Measurements from ENCODE around the gene RTN4RL1.

Gene RTN4RL1

DNA sequence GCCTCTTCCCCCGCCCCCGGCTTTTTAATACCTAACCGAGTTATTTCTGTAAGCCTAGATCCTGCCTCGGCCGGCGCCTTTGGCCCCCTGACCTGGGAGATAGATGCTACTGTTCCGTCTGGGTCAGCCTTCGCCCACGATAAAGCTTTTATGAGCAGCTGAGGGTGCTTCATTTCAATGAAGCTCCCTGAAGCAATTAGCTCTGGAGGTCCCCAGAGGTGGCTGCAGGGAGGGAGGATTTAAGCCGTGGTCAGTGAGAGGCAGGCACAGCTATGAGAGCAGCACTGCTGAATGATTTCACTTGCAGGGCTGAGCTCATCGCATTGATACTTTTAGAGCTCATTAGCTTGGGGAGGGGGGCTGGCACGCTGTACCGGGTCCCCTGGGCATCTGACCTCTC is 105.9 kb downstream of the RTN4RL1 start:
- DNase-seq (ENCODE audit: low read depth, low spot score) = no peak

GRCh38 chr17:1918346-1919162 is 106.6 kb downstream of the RTN4RL1 start:
- no peak for DNase-seq (ENCODE audit: low read depth, low spot score)

GRCh38 chr17:1916963-1917715 is 108.0 kb downstream of the RTN4RL1 start:
- DNase-seq (ENCODE audit: low read depth, low spot score) = no peak

DNA sequence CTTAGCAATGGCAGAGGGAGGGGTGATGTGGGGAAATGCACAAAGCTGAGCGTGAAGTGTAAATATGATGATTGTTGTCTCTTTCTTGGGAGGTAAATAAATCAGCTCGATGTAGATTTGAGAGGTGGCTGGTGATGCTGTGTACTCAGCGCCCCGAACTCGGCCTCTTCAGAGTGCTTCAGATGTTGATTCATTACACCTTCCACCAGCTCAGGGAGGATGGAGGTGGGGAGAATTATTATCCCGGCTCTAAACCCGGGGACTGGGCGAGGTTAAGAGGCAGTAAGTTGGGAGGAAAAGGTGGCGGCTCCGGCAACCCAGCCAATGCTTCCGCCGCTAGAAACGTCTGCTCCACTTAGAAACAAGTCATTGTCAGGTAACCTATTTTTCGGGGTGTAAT is 108.8 kb downstream of the RTN4RL1 start:
- no peak for DNase-seq (ENCODE audit: low read depth, low spot score)

DNA sequence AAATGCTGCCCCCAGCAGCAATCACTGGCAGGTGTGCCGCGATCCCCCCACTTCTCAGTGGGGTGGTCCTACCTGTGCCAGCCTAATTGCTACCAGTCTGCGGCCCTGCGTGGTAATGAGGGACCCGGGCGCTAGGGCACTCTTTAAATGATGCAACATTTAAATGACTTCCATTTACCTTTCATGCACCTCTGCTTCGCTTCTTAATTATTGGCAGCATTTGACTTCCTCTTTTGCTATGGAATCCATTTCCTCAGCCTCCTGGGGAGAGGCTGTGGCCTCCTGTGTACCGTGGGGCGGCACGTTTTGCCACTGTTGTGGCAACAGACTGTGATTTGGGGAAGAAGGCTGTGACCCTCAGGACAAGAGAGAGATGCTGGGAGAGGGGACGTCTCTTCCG is 109.2 kb downstream of the RTN4RL1 start:
- DNase-seq (ENCODE audit: low read depth, low spot score) = no peak

DNA sequence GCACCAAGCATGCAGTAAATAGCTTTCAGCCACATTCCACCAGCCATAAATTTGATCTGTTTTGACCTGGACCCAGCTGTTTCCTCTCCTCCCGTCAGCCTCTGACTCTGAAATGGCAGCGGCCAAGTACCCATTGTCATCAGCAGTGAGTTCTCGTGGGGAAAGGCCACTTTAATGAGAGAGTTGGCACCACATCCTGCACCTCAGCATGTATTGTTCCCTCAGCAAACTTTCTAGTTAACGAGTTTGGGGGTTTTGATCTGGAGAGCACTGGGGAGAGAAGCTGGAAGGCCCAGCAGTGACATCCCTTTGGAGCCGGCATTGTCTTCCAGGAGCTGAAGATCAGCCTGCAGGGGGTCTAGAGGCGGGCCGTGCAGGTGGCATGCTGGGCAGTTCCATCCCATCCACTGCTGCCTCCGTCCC is 110.5 kb downstream of the RTN4RL1 start:
- DNase-seq (ENCODE audit: low read depth, low spot score) = no peak

DNA sequence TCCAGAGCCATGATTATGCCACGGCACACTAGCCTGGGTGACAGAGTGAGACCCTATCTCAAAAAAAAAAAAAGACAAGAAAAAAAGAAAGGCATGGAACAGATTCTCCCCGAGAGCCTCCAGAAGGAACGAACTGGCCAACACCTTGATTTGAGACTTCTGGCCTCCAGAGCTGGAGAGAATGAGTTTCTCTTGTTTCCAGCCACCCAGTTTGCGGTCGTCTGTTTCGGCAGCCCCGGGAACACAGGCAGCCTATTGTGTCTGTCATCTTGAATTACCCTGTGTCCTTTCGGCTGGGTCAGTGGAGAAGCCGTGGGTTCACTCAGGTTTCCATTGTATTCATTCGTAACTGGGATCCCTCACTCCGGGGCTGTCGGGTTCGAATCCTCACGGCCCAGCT is 111.4 kb downstream of the RTN4RL1 start:
- no peak for DNase-seq (ENCODE audit: low read depth, low spot score)

DNA sequence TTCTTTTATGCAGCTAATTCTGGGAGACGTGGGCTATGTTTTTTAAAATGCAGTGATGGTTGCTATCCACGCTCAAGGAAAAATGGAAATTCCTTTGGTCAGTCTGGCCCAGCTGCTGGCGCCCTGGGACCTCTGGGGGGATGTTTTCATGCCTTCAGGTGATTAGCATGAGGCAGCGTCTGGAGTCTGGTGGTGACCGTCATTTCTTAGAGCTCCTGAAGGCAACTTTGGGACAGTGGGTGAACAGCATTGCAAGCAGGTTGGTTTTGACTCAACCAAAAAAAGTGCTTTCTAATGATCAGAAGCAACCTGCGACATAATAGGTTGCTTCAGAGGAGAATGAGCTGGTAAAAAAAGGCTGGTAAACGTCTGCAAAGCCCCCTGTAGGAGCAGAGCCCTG is 113.0 kb downstream of the RTN4RL1 start:
- DNase-seq (ENCODE audit: low read depth, low spot score) = no peak

GRCh38 chr17:1909985-1910384 is 115.1 kb downstream of the RTN4RL1 start:
- no peak for DNase-seq (ENCODE audit: low read depth, low spot score)

- DNase-seq (ENCODE audit: low read depth, low spot score) = no peak
These were observed 116.3 kb downstream of the RTN4RL1 start for GRCh38 chr17:1908699-1909309.

DNA sequence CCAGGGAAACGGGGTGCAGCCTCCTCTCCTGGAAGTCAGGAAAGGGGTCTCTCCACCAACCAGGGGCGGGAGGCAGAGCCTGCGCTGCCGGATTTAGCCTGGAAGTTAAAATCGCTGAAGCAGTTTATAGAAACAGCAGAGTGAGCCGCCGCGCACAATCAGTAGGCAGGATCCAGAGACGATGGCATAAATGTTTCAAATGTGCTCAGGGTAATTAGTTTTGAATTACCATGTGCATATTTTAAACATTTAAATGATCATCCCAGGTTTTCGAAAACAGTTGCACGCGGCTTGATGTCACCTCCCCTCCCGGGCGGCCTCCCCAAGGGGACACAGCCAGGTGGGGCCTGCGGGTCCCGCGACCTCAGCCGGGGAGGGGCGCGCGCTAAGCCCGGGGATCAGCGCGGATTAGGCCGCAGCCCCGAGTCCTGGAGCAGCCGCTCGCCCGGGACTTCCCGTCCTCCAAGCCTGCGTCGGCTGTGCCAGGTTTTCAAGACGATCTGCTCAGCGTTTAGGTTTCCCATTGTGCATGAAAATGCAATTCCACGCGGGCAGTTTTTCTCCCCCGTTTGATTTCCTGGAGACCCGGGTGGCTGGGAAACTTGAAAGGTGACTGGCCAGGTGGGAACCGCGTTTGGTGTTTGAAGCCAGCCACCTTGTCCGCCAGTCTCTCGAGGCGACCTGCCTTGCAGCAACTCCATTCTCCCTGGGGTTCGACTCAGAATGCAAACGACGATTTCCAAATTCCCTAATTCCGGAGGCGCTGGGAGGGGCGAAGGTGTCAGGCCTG is 117.0 kb downstream of the RTN4RL1 start:
- DNase-seq (ENCODE audit: low read depth, low spot score) = no peak

DNA sequence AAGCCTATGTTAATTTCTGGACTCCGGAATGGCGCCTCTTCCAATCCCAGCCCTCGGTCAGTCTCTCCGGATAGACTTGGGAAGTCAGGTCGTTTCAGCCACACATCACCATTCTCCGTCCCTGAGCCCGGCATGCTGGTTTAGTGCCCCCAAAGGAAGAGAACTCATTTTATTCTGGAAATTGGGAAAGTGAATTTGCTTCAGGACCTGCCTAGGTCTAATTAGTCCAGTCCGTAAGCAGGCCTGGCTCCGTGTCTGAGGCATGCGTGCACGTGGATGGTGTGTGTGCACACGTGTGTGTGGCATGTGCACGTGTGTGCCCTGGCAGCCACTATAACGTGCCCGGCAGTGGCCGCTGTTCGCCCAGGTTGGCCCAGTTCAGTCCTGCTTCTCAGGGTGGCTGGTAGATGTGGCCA is 117.9 kb downstream of the RTN4RL1 start:
- no peak for DNase-seq (ENCODE audit: low read depth, low spot score)

GRCh38 chr17:1906662-1907101 is 118.5 kb downstream of the RTN4RL1 start:
- DNase-seq (ENCODE audit: low read depth, low spot score) = no peak

GRCh38 chr17:1905190-1905913 is 119.8 kb downstream of the RTN4RL1 start:
- DNase-seq (ENCODE audit: low read depth, low spot score) = no peak

DNA sequence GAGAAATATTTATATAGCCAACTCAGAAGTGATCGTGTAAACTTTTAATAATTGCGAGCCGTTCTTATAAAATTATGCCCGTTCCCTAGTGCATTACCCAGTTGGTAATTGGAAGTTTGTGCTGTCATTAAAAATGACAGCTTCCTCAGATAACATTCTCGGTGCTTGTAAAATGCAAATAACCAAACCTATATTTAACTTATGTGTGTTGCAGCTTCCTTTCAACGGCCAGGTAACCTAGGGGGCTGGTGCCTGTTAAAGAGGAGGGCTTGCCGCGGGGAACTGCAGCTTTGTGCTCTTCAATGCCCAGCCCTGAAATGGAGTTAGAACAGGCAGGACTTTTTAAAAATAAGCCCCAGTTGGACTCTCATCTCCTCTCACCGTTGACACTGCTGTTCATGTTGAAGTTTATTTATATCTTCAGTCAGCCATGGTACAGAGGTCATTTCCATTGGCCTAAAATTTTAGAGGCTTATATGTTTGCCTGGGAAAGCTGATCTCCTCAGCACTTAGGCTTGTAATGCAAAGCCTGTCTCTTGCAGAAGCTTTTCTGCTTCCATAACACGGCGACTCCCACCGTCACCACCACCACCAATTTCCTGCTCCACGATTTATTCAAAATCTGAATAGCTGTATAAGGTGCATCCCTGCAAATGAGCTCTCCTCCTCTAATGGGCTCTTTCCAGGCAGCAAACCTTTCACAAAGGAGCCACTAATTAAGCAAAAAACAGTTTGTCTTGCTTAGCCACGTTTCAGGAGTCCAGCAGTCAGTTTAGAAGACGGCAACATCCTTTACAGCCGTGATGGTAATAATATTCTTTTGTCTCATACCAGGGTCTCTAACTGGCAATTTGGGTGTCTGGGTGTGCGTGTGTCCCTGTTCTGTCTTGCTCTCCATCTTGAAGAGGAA is 120.6 kb downstream of the RTN4RL1 start:
- no peak for DNase-seq (ENCODE audit: low read depth, low spot score)

DNA sequence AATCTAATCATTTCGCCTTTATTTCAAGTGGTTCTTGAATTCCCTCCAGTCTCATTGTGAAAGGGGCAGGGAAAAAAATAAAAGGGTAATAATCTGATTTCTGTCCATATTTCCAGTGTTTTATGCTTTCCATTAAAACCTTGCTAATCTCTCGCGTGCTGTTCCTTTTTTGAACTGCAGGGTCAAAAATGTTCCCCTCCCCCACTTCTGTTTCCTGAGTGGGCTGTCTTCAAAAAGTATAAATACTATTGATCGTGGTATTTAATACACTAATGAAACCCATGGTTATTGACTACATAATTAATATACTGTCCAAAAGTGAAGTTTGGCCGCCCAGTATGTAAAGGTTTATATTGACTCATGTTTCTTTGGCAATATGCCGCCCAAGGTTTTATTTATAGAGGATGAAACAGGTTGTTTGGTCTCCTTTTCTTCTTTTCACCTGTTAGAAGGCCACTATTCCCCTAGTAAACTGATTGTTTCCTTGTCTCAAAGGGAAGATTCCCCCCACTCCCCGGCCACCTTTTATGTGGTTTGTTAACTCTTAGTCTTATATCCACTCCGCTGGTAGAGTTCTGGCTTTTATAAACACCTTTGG is 125.6 kb downstream of the RTN4RL1 start:
- no peak for DNase-seq (ENCODE audit: low read depth, low spot score)

DNA sequence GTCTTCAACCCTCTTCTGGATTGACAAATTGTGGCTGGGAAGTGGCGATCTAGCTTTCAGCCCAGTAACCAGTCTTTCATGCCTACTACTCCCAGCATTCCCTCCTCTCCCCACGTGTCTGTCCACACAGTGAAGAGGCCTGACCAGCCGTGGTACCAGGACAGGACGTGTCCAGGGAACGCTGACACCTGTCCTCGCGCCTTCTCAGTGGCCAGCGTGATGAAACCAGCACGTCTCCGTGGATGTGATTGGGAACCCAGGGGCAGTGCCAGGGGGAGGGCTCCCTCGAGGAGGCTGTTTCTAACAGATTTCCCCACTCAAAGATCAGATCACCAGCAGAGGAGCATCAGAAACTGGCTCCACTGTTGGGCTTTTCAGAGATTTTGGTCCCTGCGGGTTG is 126.3 kb downstream of the RTN4RL1 start:
- DNase-seq (ENCODE audit: low read depth, low spot score) = no peak

DNA sequence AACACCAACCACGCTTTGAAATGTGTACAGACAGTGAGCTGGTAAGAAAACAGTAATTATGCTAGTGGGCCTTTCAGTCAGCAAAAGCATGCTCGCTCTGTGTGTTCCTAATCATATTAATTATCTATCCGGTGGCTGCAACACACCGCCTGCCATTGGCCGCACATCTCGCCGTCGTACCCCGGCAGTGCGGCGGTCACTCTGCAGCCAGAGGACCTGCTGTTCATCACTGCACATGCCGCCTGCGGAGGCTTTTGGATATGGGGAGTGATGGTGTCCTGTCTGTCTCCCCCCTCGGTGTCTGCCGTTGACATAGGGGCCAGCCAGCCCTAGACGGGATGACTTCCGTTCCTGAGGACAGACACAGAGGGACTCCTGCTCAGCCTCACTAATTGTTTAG is 126.8 kb downstream of the RTN4RL1 start:
- no peak for DNase-seq (ENCODE audit: low read depth, low spot score)

DNA sequence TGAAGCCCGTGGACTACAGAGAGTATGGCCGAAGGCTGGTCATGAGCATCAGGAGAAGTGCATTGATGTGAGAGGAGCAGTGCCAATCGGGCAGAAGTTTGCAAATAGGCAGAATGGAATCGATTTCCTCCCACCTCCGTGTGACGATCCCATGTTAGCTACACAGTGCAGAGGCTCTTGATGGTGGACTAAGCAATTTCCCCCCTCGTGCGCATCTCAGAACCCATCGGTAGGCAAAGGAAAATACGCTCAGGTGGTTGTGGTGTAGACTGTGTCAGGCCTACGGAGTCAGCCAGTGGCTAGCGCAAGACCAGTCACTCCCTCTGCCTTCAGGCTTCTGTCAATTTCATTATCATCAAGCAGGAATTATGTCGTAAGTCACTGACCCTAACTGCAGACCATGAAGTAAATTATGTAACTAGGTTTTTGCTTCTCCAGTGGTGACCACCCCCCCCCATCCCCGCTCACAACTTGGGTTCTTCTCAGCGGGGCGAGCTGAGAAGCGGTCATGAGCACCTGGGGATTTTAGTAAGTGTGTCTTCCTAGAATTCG is 128.0 kb downstream of the RTN4RL1 start:
- no peak for DNase-seq (ENCODE audit: low read depth, low spot score)
